DMS 273 (cell line): ENCODE results near the gene SLC25A46.
"Not testable (repeated sequence)": the region's sequence is repeated elsewhere in the genome, so short reads cannot be mapped to it uniquely, and the experiment has no call there.

ENCODE experiments used
- DNase-seq: peaks from one replicate; lab custom pipeline; 2025; ENCODE audit not compliant: unreplicated experiment; lab: John Stamatoyannopoulos, UW

SLC25A46 gene

GRCh38 chr5:110754181-110754580 lies 15.4 kb downstream of the SLC25A46 start:
- DNase-seq = no peak

DNA sequence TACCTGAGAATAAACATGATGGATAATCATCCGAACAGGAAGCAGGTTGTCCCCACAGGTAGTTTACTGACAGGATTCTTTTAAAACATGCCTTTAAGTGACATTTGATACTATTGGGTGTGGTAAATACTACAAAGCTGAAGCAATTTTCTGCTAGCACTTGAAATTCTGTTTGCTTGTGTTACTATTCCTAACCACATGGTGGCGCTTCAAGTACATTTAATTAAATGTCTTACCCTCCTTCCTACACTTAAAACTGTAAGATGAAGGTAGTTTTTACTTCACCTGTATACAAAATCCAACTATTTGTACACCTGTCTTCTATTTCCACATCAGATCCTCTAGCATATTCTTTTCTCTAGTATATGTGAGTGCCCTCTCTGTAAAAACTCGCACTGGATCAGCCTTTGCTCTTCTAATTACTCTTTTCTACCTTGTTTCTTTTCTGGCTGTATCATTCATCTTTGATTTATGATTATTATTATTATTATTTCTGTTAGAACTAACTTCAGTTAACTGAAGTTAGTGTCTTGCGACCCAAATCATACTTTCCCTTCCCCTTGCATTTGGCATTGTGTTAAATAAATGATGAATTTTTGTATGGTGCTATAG lies 18.4 kb downstream of the SLC25A46 start:
- peak; percentile 71 for DNase-seq

DNA sequence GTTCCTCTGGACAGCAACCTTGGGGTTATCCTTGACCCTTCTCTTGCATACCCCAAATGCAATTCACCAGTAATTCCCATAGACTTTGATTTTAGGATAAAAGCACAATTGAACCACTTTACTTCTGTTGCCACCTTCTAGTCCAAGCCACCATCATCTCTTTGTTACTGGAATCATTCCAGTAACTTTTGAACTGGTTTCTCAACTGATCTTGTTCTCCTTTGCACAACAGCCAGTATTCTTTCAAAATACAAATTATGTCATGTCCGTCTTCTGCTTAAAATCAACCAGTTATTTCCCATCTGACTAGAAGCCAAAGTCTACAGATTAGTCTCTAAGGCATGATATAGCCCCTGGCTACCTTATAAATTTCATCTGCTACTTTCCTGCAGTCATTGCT lies 21.4 kb downstream of the SLC25A46 start:
- no peak for DNase-seq

- DNase-seq = no peak
Observed at GRCh38 chr5:110768138-110768860, 29.5 kb downstream of the SLC25A46 start.

- DNase-seq = no peak
Observed at GRCh38 chr5:110769000-110769681, 30.3 kb downstream of the SLC25A46 start.

GRCh38 chr5:110770286-110770685 lies 31.5 kb downstream of the SLC25A46 start:
- no peak for DNase-seq

DNA sequence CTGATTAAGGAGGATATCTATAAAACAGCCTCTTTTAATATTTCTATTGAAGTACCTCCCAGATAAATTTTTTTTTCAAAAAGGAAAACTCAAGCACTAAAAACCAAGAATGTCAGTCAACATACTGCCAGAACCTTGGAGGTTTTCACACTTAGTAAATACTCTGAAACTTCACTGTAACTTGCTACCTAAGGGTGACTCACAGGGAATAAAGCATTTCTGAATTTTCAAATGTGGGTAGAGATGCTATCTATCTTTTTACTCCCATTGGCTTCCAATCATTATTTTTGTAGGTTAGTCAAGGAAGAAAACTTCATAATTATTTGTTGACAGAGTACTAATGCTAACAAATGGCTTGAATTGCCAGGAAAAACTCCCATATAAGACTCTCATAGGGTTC lies 46.1 kb downstream of the SLC25A46 start:
- no peak for DNase-seq

DNA sequence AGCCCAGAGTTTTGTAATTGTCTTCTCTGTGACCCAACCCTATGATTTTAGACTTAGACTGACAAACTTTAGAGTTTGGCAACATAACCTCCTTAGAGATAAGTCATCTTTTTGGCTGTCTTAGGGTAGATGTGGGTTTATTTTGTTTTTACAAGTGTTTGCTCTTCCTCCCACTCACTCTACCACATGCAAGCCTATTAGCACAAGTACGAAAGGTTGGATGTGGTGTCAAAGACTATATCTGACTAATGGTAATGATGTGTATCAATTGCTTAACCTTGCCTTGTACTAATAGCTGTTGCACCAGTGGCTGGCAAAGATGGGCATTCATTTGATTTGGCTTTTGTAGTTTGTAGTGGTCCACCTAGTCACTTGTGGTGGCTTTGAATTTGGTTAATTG lies 46.5 kb downstream of the SLC25A46 start:
- DNase-seq = no peak

DNA sequence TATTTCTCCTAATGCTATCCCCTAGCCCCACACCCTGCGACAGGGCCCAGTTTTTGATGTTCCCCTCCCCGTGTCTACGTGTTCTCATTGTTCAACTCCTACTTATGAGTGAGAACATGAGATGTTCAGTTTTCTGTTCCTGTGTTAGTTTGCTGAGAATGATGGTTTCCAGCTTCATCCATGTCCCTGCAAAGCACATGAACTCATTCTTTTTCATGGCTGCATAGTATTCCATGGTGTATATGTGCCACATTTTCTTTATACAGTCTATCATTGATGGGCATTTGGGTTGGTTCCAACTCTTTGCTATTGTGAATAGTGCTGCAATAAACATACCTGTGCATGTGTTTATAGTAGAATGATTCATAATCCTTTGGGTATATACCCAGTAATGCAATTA lies 49.2 kb downstream of the SLC25A46 start:
- DNase-seq = not testable (repeated sequence)

DNA sequence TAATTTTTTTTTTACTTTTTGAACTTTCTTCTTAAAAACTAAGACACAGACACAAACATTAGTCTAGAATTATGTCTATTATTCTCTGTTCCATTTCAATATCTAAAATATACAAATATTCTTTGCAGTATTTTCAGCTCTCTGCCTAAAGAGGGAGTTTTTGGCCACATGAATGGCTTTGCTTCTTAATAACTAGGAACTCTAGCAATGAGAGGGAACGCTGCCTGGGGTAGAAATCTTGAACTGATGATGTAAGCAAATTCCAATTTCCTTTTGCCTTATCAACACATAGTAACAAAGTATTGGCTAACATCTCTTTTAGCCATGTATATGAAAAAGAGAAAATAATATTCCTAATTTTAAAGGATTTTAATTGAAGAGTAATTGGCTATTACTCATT lies 51.9 kb downstream of the SLC25A46 start:
- DNase-seq = peak; percentile 24

DNA sequence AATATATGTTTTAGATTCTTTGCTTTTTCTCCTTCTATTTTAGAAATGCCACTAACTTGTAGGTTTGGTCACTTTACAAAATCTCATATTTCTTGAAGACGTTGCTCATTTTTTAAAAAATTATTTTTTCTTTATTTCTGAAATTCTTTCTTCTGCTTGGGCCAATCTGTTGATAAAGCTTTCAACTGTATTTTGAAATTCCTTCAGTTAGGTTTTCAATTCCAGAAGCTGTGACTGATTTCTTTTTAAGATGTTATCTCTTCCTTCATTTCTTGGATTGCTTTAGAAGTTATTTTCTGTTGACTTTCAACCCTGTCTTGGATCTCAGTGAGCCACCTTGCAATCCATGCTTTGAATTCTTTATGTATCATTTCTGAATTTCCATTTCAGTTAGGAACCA lies 64.2 kb downstream of the SLC25A46 start:
- DNase-seq = no peak

DNA sequence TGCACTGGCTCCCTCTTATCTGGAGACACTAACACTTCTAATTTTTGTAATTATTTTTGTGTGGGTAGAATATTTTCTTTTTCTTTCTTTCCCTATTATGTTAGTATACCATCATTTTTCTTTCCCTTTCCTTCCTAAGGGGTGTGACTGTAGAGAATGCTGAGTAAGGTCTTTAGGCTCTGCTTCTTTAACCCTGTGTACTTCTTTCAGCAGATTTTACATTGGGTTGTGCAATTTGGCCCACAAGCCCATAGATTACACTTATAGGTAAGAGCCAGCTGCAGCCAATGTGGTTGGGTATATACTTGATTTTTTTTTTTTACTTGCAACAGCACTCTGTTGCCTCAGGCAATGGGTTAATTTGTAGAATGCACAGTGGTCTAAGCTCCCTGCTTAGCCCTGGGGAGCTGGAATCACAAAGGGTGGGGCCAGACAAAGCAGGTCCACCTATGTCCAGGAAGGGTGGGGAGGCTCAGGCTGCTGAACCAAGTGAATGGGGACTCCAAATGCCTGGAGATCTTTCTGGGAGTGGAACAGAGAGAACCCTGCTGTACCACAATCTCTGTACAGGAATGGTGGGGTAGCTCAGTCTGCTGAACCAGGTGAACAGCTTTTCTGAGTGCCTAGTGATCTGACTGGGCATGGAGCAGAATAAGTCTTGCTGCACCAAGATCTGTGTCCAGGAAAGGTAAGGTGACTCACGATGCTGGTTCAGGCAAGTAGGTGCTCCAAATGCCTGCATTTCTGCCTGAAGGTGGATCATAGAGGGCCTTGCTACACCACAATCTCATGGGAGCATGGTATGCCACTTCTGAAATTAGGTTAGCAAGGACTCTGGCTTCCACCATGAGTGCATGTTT lies 64.9 kb downstream of the SLC25A46 start:
- no peak for DNase-seq

GRCh38 chr5:110807169-110807568 lies 68.4 kb downstream of the SLC25A46 start:
- DNase-seq = peak; percentile 22

DNA sequence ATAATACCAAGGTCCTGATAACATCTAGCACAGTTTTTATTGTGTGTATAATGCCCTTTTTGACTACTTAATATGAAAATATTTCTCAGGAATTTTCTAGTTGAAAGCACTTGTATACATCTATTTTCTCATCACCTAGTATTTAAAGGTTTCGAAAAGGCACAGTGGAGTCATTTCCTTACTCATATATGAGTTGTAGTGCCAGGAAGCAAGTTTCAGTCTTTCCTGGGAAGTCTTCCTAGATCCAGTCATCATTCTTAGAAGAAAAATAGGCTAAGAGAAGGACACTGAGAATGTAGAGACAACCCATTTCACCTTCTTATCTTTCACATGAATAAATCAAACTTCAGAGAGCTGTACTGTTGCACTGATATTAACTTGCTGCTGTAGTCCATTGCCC lies 70.2 kb downstream of the SLC25A46 start:
- DNase-seq = no peak
